ENCODE measurements around the gene DMD.
"Not testable (repeated sequence)": the region's sequence is repeated elsewhere in the genome, so short reads cannot be mapped to it uniquely, and the experiment has no call there.

Gene DMD

GRCh38 chrX:31471229-31471628, 1740.1 kb downstream of the DMD start:
- no peak for DNase-seq

- DNase-seq: not testable (repeated sequence)
Observed at GRCh38 chrX:31470753-31471152, 1740.6 kb downstream of the DMD start.

GRCh38 chrX:31464306-31464915, 1746.9 kb downstream of the DMD start:
- DNase-seq: no peak

- no peak for DNase-seq
Observed at GRCh38 chrX:31461266-31461665, 1750.1 kb downstream of the DMD start.

- DNase-seq: no peak
Observed at GRCh38 chrX:31459361-31459760, 1752.0 kb downstream of the DMD start.

GRCh38 chrX:31449965-31450364, 1761.4 kb downstream of the DMD start:
- DNase-seq: no peak

GRCh38 chrX:31449081-31449480, 1762.3 kb downstream of the DMD start:
- DNase-seq: no peak

- DNase-seq: no peak
Observed at GRCh38 chrX:31445542-31445941, 1765.8 kb downstream of the DMD start.

- no peak for DNase-seq
Observed at GRCh38 chrX:31443654-31444053, 1767.7 kb downstream of the DMD start.

GRCh38 chrX:31440546-31440945, 1770.8 kb downstream of the DMD start:
- DNase-seq: no peak

- DNase-seq: no peak
Observed at GRCh38 chrX:31436424-31436823, 1774.9 kb downstream of the DMD start.

GRCh38 chrX:31435592-31435991, 1775.8 kb downstream of the DMD start:
- DNase-seq: no peak

GRCh38 chrX:31433856-31434255, 1777.5 kb downstream of the DMD start:
- no peak for DNase-seq

GRCh38 chrX:31429915-31430314, 1781.4 kb downstream of the DMD start:
- DNase-seq: no peak

- DNase-seq: no peak
Observed at GRCh38 chrX:31423609-31424189, 1787.7 kb downstream of the DMD start.

- no peak for DNase-seq
Observed at GRCh38 chrX:31421441-31421840, 1789.9 kb downstream of the DMD start.

- peak; percentile 26 for DNase-seq
Observed at GRCh38 chrX:31420711-31421151, 1790.6 kb downstream of the DMD start.

GRCh38 chrX:31420302-31420701, 1791.0 kb downstream of the DMD start:
- no peak for DNase-seq

GRCh38 chrX:31397119-31397518, 1814.2 kb downstream of the DMD start:
- DNase-seq: no peak

GRCh38 chrX:31392513-31392912, 1818.8 kb downstream of the DMD start:
- DNase-seq: no peak

GRCh38 chrX:31388946-31389345, 1822.4 kb downstream of the DMD start:
- DNase-seq: no peak

- no peak for DNase-seq
Observed at GRCh38 chrX:31384471-31384870, 1826.9 kb downstream of the DMD start.

- DNase-seq: no peak
Observed at GRCh38 chrX:31383991-31384390, 1827.4 kb downstream of the DMD start.

GRCh38 chrX:31378973-31379372, 1832.4 kb downstream of the DMD start:
- not testable (repeated sequence) for DNase-seq

GRCh38 chrX:31377821-31378220, 1833.5 kb downstream of the DMD start:
- DNase-seq: not testable (repeated sequence)

Measured in kidney glomerular epithelial cell (primary cell).